Fibroblast of skin of left quadriceps (primary cell): ENCODE data around the gene OMP.
A peak's percentile ranks its signal among the peaks of the same experiment; 100 is the strongest.

Experiments
- DNase-seq, 2 experiments: peaks; one replicate each; pipeline ENCODE4 v3.0.0-alpha.2; 2013; ENCODE audit warnings: low read depth in 2 of 2

OMP gene

GRCh38 chr11:77069336-77069968 lies 33.2 kb upstream of the OMP start:
- no peak for DNase-seq

- DNase-seq = no peak
These were observed 32.6 kb upstream of the OMP start for GRCh38 chr11:77069969-77070582.

DNA sequence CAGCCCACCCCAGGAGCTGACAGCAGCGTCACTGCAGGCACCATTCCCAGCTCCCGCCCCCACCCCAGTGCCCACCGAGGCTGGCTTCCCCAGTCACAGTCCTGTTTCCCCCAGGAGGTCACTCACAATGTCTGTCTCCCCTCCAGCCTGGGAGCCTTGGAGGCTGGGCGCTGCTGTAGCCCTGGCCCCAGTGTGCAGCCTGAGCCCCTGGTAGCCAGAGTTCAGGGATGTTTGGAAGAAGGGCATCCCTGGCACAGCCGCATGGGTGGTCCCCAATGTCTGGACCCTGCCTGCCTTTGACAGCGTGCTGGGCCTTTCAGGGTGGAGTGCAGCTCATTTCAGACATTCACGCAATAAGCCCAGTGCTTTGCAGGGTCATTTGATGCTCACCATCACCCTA lies 31.6 kb upstream of the OMP start:
- no peak for DNase-seq

GRCh38 chr11:77071671-77072605 lies 30.7 kb upstream of the OMP start:
- DNase-seq = no peak

- DNase-seq = no peak
These were observed 29.8 kb upstream of the OMP start for GRCh38 chr11:77072851-77073327.

DNA sequence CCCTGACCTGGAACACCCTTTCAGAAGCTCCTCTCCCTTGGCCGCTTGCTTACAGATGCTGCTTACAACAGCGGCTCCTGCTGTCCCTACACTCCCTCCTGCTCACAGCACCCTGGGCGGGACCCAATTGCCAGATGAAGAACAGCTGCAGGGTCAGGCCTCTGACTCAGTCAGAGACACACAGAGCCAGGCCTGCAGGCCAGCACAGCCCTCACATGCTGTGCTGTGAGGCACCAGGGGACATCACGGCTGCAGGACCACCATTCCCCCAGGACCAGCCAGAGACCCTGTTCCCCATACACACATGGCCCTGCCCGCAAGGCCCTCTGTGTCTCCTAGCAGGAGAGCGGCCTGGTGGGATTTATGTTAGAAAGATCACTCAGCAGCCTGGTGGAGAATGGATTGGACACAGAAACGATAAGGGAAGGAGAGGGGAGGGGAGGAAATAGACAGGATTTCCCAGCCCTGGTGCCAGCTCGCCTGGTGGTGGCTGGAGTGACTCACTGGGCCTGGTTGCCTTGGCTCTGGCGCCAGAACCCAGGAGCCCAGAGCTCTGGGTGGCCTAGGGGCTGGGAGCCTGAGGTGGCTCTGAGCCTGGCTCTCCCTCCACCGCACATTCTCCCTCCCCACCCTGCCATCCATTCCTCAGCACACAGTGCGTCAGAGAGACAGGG lies 29.2 kb upstream of the OMP start:
- peak; percentile 72 for DNase-seq

DNA sequence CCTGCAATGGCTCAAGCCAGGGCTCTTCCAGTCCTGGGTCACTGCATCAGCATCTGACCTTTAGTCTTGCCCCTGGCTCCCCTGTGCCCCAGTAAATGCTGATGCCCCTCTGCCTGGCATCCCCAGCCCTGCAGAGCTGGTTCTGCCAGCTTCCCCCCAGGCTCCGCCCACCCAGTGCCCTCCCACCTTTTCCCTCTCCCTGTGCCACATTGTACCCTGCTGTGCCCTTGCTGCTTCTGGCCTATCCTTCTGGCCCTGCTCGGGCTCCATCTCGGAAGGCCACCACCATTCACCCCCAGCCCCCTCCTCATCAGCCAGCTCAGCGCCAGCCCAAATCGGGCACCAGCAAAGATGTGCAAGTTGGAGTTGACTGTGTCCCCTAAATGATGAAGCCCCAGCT lies 28.4 kb upstream of the OMP start:
- no peak for DNase-seq

GRCh38 chr11:77074626-77075221 lies 27.9 kb upstream of the OMP start:
- no peak for DNase-seq

DNA sequence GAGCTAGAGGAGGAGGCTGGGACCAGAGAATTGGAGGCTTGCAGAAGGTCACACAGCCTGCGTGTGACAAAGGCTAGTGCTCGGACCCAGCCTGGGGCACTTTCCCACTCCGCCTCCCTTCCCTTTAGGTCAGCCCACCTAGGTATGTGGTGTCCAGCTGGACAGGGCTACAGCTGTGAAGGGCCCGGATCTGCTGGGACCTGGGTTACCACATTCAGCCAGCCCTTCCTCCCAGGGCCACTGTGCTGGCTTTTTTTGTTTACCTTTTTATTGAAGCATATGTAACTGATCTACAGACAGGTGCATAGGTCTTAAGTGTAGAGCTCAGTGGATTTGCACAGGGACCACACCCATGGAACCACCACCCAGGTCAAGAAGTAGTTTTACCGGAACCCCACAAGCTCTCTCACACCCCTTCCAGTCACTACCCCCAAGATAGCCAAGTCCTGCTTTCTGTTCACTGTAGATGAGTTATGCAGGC lies 27.2 kb upstream of the OMP start:
- DNase-seq = no peak

- no peak for DNase-seq
These were observed 23.0 kb upstream of the OMP start for GRCh38 chr11:77079666-77080065.

DNA sequence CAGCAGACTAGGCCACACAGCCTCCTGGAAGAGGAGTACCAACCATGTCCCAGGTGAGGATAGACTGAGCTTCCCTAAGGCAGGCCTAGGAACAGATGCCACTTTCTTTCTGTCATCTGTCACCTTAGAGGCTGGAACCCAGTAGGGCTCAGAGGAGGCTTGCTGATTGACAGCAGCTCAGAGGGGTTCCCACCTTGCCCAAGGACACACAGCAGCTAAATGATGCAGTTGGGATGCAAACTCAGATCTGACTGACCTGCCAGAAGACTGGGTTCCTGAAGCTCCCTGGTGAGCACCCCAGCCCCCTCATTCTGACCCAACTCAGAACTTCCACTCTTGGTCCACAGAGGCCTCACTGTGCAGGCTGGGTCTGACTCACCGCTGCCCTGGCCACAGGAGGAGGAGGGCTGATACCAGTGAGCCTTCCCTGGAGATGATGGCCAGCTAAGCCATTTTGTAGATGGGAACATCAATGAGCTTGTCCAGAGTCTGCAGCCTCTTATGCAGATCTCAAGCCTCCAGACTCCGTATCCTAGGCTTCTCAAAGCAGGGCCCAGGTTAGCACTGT lies 21.9 kb upstream of the OMP start:
- DNase-seq = no peak

DNA sequence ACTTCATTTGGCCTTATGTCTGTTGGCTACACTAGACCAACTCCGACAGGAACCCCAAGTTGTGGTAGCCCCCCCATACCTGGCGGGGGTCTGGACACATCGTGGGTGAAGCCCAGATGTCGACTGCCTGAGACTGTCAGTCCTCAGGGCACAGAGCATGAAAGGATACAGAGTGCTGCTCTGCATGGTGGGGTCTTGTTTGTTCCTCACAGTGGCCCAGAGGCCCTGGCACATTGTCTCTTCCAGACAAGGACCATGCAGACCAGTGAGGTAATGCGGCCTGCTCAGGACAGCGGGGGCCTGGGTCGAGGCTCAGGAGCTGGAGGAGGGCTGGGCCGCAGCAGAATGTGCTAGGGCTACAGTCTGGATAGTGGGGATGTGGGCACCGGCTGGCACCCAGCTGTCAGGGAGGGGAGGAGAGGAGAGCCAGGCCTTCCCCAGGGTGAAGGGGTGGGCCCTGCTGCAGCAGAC lies 21.2 kb upstream of the OMP start:
- no peak for DNase-seq

DNA sequence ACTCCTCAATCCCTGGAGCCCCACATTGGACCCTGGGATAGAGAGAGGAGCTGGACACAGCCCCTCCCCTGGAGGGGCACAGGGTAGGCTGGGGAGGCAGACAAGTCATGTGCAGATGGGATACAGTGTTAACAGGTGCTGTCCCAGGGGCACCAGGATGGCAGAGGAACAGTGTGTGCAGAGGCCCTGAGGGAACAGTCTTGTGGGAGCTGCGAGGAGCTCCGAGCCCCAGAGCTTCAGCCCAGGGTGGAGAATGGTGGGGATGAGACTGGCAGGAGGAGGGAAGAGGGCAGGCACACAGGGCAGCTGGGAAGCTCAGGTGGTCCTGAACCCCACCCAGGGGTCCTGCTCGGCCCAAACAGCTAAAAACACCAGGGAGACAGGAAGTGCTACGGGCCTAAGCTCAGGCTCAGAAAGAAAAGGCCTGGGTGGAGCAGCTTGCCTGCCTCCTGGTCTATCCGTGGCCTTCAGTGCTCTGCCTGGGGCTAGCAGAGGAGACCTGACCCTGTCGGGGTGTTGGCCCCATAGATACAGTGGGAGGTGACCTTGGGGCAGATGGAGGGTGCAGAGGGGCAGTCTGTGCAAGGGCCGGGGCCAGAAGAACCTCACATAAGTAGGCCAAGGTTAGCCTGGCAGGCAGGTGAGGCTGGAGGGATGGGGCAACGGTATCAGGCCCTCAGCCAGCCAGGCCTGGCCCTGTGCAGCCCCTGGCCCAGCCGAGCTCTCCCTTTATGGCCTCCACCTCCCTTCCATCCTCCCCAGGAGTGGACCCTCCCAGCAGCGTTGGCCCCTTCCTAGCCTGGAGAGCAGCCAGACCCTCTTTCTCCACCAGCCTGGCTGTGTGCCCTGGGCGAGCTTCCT lies 20.4 kb upstream of the OMP start:
- DNase-seq = no peak

DNA sequence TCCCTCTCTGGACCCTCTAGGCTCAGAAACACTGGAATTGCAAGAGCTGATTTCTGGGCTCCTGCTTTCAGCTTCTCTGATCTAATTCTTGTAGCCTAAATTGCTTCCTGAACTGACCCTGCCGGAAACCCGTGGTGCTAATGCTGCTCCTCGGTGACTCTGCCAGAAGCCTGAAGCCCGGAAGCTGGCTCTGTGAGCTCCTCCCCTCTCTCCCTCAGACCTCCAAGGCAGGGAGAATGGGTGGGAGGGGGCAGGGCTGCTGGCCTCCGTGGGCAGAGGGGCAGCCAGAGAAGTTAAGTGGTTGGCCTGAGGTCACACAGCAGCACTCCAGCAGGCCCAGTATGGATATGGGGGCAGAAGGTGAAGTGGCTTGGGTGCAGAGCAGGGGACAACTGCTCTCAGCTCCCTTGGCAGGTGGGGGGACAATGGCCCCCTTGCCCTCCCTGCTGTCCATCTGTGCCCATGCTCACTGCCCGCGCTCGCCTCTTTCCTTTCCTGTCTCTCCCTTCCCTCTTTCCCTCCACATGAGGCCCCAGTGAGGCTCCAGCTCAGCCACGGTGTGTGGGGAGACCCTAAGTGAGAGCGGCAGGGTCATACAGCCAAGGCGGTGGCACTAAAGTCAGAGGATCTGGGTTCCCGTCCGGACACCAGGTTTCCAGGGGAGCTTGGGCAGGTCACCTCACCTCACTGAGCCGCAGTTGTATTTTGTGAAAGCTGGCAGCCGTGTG lies 19.6 kb upstream of the OMP start:
- no peak for DNase-seq

DNA sequence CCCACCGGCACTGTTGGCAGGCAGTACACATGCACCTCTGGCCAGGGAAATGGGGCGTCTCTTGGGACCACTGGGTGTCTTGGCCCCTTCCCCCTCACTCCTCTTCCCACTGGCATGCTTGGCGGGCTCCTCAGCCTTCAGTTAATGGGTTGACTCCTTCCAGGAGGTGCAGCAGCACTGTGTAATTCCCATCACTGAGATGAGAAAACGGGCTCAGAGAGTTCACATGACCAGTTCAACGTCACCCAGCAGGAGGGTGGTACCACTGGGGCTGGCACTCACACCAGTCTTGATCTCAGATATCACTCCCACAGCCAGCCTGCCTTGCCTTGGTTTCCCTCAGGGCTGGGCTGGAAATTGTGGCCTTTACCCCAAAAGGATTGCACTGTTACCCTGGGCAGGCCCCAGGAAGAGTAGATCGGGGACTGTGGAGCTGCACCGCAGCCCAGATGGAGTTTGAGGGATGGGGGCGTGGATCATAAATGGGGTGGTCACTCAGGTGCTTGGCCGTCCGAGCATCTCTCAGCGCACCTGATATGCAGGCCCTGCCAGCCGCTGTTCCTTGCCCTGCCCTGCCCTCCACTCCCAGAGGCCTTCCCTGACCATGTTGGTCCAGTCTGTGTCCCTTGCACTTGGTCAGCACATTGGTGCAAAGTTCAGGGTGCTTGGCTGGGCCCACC lies 18.9 kb upstream of the OMP start:
- no peak for DNase-seq

DNA sequence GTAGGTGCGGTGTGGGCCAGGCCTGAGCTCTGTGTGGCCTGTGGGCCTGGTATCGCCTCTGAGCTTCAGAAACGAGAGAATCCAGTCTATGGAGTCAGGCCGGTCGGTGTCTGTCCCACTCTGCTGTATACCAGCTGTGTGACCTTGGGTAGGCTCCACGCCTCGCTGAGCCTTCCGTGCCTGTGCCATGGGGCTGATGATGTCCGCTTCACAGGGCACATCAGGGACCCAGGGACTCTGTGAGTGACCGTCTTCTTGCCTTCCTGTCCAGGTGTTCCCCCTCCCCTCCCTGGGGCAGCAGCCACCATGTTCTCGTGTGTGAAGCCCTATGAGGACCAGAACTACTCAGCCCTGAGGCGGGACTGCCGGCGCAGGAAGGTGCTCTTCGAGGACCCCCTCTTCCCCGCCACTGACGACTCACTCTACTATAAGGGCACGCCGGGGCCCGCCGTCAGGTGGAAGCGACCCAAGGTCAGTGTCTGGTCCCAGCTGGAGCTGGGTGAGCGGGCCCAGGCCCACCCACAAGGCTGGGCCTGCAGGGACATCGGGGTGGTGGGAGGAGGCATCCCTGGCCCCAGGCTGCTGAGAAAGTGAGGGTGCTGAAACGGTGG lies 18.0 kb upstream of the OMP start:
- DNase-seq = no peak

GRCh38 chr11:77085652-77086051 lies 17.0 kb upstream of the OMP start:
- DNase-seq = no peak
